Esophagus squamous epithelium (tissue), 5 donors: ENCODE results near the gene OR14J1. TPM values are rescaled to one million over a fixed set of nuclear protein-coding genes. Genes with fewer than 3 reads are reported as not detected.

Experiments
- DNase-seq: peaks from one replicate; lab custom pipeline; 2025; lab: John Stamatoyannopoulos, UW
- H3K27ac ChIP-seq, 4 donors: fragments of 200-600 bp; sonication (generic); one replicate each; pipeline ENCODE4 v1.5.1; 2016 to 2019; ENCODE audit warnings: mild to moderate bottlenecking in 1 of 4
- H3K27me3 ChIP-seq, 4 donors: fragments of 200-600 bp; sonication (generic); 1 replicate in 3 of 4; 2 replicates in 1 of 4; pipeline versions ENCODE4 v1.5.1 to v1.6.0; 2017 to 2021; ENCODE audit warnings: antibody characterized with exemption in 1 of 4
- H3K36me3 ChIP-seq, 3 donors: fragments of 200-600 bp; sonication (generic); one replicate each; pipeline ENCODE4 v1.5.1; 2016 to 2019
- H3K4me1 ChIP-seq, 3 donors: fragments of 200-600 bp; sonication (generic); one replicate each; pipeline ENCODE4 v1.5.1; 2017 to 2019
- H3K4me3 ChIP-seq, 4 donors: fragments of 200-600 bp; sonication (generic); 1 replicate in 3 of 4; 2 replicates in 1 of 4; pipeline ENCODE4 v1.5.1; 2016 to 2019; ENCODE audit warnings: mild to moderate bottlenecking in 2 of 4, moderate library complexity in 1 of 4
- H3K9me3 ChIP-seq, 3 donors: fragments of 200-600 bp; sonication (generic); one replicate each; pipeline ENCODE4 v1.5.1; 2016 to 2019
- POLR2A ChIP-seq, 4 donors: fragments of 450-650 bp; IDR thresholded peaks; one replicate each; pipeline ENCODE4 v1.6.1; 2017; ENCODE audit warnings: antibody characterized with exemption in 4 of 4, mild to moderate bottlenecking in 4 of 4, moderate library complexity in 3 of 4
- WGBS, 2 donors: methylation state at CpG; one replicate each; pipeline ENCODE4 v1.1.5; 2018; 5-methylcytosine and 5-hydroxymethylcytosine counted together
- intact Hi-C: fragments of 100-400 bp; cut with DNase I; formaldehyde crosslinking; loops from one replicate; pipeline ENCODE4 v1.15.0; 2022
- total RNA-seq, 4 donors: library from RNA; depleted of rRNA; stranded (reverse); fragments of >200 nt; gene quantifications; one replicate each; pipeline ENCODE4 v1.1.0, GENCODE V29; 2016
- TF ChIP-seq, protein P1 (sequence below), 6 experiments: fragments of 450-650 bp in 4 of 6; fragments of 200-600 bp in 2 of 6; sonication (generic) in 2 of 6; IDR thresholded peaks; one replicate each; pipeline ENCODE4 v1.5.1; 2016 to 2019; ENCODE audit warnings: antibody characterized with exemption in 6 of 6, mild to moderate bottlenecking in 4 of 6, moderate library complexity in 4 of 6
- donor health status: DM: yes; HTN: yes; CAD: no.

Gene OR14J1, protein sequence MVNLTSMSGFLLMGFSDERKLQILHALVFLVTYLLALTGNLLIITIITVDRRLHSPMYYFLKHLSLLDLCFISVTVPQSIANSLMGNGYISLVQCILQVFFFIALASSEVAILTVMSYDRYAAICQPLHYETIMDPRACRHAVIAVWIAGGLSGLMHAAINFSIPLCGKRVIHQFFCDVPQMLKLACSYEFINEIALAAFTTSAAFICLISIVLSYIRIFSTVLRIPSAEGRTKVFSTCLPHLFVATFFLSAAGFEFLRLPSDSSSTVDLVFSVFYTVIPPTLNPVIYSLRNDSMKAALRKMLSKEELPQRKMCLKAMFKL
- not detected for total RNA-seq

DNA sequence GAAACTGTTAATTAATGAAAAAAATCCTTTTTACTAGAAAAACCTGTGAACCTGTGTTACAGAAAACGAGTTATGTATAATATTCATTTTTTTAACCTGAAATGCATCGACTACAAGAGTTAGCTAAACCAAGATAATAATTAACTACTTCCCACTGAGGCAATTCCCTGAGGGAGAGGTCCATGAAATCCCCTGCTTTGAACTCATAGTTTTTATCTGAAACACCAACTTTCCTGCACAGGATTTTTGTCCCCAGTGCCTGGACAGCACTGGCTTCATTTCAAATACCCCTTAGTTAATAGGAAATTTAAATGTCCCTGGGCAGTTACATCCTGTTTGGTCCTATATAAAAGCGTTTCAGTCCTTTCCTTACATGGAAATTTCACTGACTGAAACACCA is at the start of gene OR14J1:
Gene OR14J1, plus strand, starts transcription at position 386 of the 400 bp plus-strand sequence. CDS start 4,989 bp downstream, outside the sequence.
- DNase-seq = no peak
- Histone ChIP-seq H3K36me3 (no peaks in the 10 kb centered on the region), H3K27ac (no peak within 1 kb of the TSS), H3K9me3 (no peaks in the 10 kb centered on the region), H3K27me3 (no peaks in the 10 kb centered on the region), H3K4me1 (no peaks in the 10 kb centered on the region), H3K4me3 (no peak within 1 kb of the TSS)
- WGBS, 2 donors = 40 to 48% methylated on average over 3 of the region's 3 CpGs
- intact Hi-C loops = no loop called here
- TF ChIP-seq, protein P1, sequence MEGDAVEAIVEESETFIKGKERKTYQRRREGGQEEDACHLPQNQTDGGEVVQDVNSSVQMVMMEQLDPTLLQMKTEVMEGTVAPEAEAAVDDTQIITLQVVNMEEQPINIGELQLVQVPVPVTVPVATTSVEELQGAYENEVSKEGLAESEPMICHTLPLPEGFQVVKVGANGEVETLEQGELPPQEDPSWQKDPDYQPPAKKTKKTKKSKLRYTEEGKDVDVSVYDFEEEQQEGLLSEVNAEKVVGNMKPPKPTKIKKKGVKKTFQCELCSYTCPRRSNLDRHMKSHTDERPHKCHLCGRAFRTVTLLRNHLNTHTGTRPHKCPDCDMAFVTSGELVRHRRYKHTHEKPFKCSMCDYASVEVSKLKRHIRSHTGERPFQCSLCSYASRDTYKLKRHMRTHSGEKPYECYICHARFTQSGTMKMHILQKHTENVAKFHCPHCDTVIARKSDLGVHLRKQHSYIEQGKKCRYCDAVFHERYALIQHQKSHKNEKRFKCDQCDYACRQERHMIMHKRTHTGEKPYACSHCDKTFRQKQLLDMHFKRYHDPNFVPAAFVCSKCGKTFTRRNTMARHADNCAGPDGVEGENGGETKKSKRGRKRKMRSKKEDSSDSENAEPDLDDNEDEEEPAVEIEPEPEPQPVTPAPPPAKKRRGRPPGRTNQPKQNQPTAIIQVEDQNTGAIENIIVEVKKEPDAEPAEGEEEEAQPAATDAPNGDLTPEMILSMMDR (IDR thresholded peaks at IDR 0.05) = no peak
- no peak for TF ChIP-seq POLR2A (IDR thresholded peaks at IDR 0.05)

DNA sequence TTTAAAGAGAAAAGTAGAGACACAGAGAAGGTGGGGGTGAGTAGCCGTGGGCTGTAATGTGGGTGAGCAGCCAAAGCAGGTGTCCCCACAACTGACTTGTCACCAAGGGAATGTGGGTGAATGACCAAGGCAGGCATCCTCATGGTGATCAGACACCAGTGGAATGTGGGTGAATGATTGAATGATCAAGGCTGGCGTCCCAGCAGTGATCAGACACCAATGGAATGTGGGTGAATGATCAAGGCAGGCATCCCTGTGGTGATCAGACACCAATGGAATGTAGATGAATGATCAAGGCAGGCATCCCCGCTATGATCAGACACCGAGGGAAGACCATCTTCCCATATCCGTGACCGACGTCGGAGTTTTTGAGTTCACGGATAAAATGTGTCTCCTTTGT is 49.8 kb upstream of the OR14J1 start:
- H3K9me3 ChIP-seq = peaks cover 0 to 12% (median 0%) of the 10 kb centered on the region in 3 donors
- intact Hi-C loops = no loop called here
- H3K4me3 ChIP-seq = no peak overlapping the region
- H3K27ac ChIP-seq = no peak overlapping the region
- 83 to 89% methylated on average over 8 to 9 of the region's 9 CpGs for WGBS, 2 donors
- no peaks in the 10 kb centered on the region for H3K4me1 ChIP-seq
- TF ChIP-seq, protein P1 (IDR thresholded peaks at IDR 0.05) = no peak
- no peak for TF ChIP-seq POLR2A (IDR thresholded peaks at IDR 0.05)
- no peaks in the 10 kb centered on the region for H3K27me3 ChIP-seq
- no peak for DNase-seq
- H3K36me3 ChIP-seq = no peaks in the 10 kb centered on the region

DNA sequence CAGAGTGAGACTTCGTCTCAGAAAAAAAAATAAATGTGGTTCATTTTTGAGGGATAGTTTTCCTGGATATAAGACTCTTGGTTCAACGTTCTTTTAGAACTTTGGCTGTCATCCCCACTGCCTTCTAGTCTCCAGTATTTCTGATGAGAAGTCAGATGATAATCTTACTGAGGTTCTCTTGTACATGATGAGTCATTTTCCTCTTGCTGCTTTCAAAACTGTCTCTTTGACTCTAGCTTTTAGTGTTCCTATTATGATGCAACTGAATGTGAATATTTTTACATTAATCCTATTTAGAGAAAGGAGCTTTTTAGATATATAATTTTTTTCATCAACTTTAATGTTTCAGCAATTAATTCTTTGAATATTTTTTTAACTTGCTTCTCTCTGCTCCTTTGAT is 46.0 kb upstream of the OR14J1 start:
- WGBS, 2 donors = 69 to 87% methylated on average over 2 of the region's 2 CpGs

DNA sequence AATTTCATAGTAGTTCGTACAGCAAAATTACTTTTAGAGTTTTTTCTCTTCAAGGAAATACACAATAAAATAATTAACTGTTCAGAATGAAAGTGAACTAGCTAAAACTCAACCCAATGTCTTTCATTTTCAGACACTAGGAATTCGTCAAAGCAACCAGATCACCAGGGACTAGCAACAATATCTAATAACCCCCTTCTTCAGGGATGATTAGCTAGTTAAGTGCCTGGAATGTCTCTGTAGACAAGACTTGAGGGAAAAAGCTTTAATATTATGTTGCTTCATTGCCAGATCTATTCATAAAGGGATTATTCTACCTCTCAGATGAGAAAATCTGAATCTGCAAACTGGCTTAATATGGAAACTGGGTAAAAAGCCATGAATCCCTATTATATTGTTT is 41.8 kb upstream of the OR14J1 start:
- no peaks in the 10 kb centered on the region for H3K36me3 ChIP-seq
- no peak overlapping the region for H3K27ac ChIP-seq
- no peak for DNase-seq
- no peaks in the 10 kb centered on the region for H3K4me1 ChIP-seq
- no peak for TF ChIP-seq POLR2A (IDR thresholded peaks at IDR 0.05)
- TF ChIP-seq, protein P1 (IDR thresholded peaks at IDR 0.05) = no peak
- 46 to 48% methylated on average over 2 of the region's 2 CpGs for WGBS, 2 donors
- no peaks in the 10 kb centered on the region for H3K27me3 ChIP-seq
- intact Hi-C loops = no loop called here
- peaks cover 0 to 6% (median 0%) of the 10 kb centered on the region in 3 donors for H3K9me3 ChIP-seq
- H3K4me3 ChIP-seq = no peak overlapping the region

More for the DNA sequence above, 46.0 kb upstream of the OR14J1 start:
- H3K9me3 ChIP-seq = peaks cover 0 to 12% (median 0%) of the 10 kb centered on the region in 3 donors
- no peaks in the 10 kb centered on the region for H3K27me3 ChIP-seq
- H3K36me3 ChIP-seq = no peaks in the 10 kb centered on the region
- H3K4me1 ChIP-seq = no peaks in the 10 kb centered on the region
- no peak overlapping the region for H3K4me3 ChIP-seq
- intact Hi-C loops = no loop called here
- H3K27ac ChIP-seq = no peak overlapping the region
- TF ChIP-seq, protein P1 (IDR thresholded peaks at IDR 0.05) = no peak
- TF ChIP-seq POLR2A (IDR thresholded peaks at IDR 0.05) = no peak
- no peak for DNase-seq

DNA sequence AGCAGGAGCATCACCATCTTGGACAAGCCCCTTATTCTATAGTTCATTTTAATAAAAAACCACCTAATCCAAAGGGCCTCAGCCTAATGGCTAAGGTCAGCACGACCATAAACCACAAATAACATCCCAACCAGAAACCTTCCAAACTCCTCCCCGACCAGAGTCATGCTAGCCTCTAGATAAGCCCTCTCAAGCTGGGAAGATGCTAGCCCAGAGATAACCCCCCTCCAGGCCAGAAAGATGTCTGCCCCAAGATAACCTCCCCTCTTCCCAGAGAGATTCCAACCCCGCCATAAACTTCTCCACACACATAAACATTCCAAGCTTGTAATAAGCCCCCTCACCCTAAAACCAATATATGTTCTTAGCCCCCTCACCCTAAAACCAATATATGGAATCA is 38.5 kb upstream of the OR14J1 start:
- Histone ChIP-seq H3K4me3 (no peak overlapping the region), H3K4me1 (no peaks in the 10 kb centered on the region), H3K36me3 (no peaks in the 10 kb centered on the region), H3K9me3 (peaks cover 0 to 4% (median 0%) of the 10 kb centered on the region in 3 donors), H3K27me3 (no peaks in the 10 kb centered on the region), H3K27ac (no peak overlapping the region)
- 53 to 70% methylated on average over 3 of the region's 3 CpGs for WGBS, 2 donors
- intact Hi-C loops = no loop called here
- no peak for DNase-seq
- TF ChIP-seq POLR2A (IDR thresholded peaks at IDR 0.05) = no peak
- TF ChIP-seq, protein P1 (IDR thresholded peaks at IDR 0.05) = no peak
